Mesenchymal stem cell (in vitro differentiated cells and primary cell): Measurements from ENCODE around the gene CTDSP2.

ENCODE experiments used
- DNase-seq: peaks from one replicate; pipeline ENCODE4 v3.0.0-alpha.2; 2013
- H2AFZ ChIP-seq: one replicate; pipeline ENCODE4 v1.6.1; 2013; ENCODE audit warnings: low read depth, mild to moderate bottlenecking, control low read depth, inconsistent platforms, low read length, moderate library complexity
- H2AK5ac ChIP-seq: 2 replicates; pipeline ENCODE4 v1.6.1; 2013; ENCODE audit warnings: low read length, moderate library complexity, mild to moderate bottlenecking, inconsistent platforms; ENCODE audit not compliant: severe bottlenecking
- H2BK120ac ChIP-seq: one replicate; pipeline ENCODE4 v1.6.1; 2013; ENCODE audit warnings: low read depth, mild to moderate bottlenecking, inconsistent platforms, low read length, moderate library complexity
- H2BK12ac ChIP-seq, 2 experiments: one replicate each; pipeline ENCODE4 v1.6.1; 2013; ENCODE audit warnings: inconsistent platforms in 2 of 2, low read length in 2 of 2, mild to moderate bottlenecking in 2 of 2, moderate library complexity in 2 of 2, control low read depth in 1 of 2
- H2BK15ac ChIP-seq: one replicate; pipeline ENCODE4 v1.6.1; 2013; ENCODE audit warnings: mild to moderate bottlenecking, low read depth, inconsistent platforms; ENCODE audit not compliant: poor library complexity, severe bottlenecking
- H2BK5ac ChIP-seq: 2 replicates; pipeline ENCODE4 v1.6.1; 2013; ENCODE audit warnings: low read depth, mild to moderate bottlenecking, low read length, control low read depth, inconsistent platforms; ENCODE audit not compliant: poor library complexity, severe bottlenecking
- H3K14ac ChIP-seq, 2 experiments: one replicate each; pipeline ENCODE4 v1.6.1; 2013; ENCODE audit warnings: inconsistent platforms in 2 of 2, low read length in 2 of 2, control low read depth in 1 of 2, mild to moderate bottlenecking in 1 of 2, moderate library complexity in 1 of 2
- H3K18ac ChIP-seq, 2 experiments: one replicate each; pipeline ENCODE4 v1.6.1; 2013; ENCODE audit warnings: inconsistent platforms in 2 of 2, low read length in 2 of 2, control low read depth in 1 of 2, low read depth in 1 of 2, mild to moderate bottlenecking in 1 of 2
- H3K23ac ChIP-seq, 2 experiments: one replicate each; pipeline ENCODE4 v1.6.1; 2013; ENCODE audit warnings: inconsistent platforms in 2 of 2, low read length in 2 of 2, mild to moderate bottlenecking in 2 of 2, moderate library complexity in 2 of 2, control low read depth in 1 of 2
- H3K27ac ChIP-seq: 2 replicates; pipeline ENCODE4 v1.5.1; 2013; ENCODE audit warnings: mild to moderate bottlenecking, moderate library complexity, low read length, control low read depth, inconsistent platforms; ENCODE audit not compliant: poor library complexity, severe bottlenecking
- H3K27me3 ChIP-seq, 2 experiments: 2 replicates each; pipeline versions ENCODE4 v1.6.1 to v1.7.0; 2013; ENCODE audit warnings: low read length in 2 of 2, mild to moderate bottlenecking in 2 of 2, moderate library complexity in 2 of 2, control low read depth in 1 of 2, inconsistent platforms in 1 of 2; ENCODE audit not compliant: control insufficient read depth in 1 of 2, insufficient read depth in 1 of 2
- H3K36me3 ChIP-seq, 2 experiments: 2 replicates each; pipeline versions ENCODE4 v1.6.1 to v1.7.0; 2013; ENCODE audit warnings: low read length in 2 of 2, control low read depth in 1 of 2, inconsistent platforms in 1 of 2, low read depth in 1 of 2, mild to moderate bottlenecking in 1 of 2; ENCODE audit not compliant: insufficient read depth in 2 of 2, control insufficient read depth in 1 of 2
- H3K4ac ChIP-seq, 2 experiments: one replicate each; pipeline ENCODE4 v1.6.1; 2013; ENCODE audit warnings: inconsistent platforms in 2 of 2, low read length in 2 of 2, mild to moderate bottlenecking in 2 of 2, moderate library complexity in 2 of 2, control low read depth in 1 of 2, low read depth in 1 of 2
- H3K4me1 ChIP-seq: 2 replicates; pipeline ENCODE4 v1.6.1; 2013; ENCODE audit warnings: low read depth, low read length, control low read depth; ENCODE audit not compliant: control insufficient read depth, insufficient read depth
- H3K4me2 ChIP-seq: 2 replicates; pipeline ENCODE4 v1.6.1; 2013; ENCODE audit warnings: low read length, mild to moderate bottlenecking, inconsistent platforms; ENCODE audit not compliant: poor library complexity, severe bottlenecking
- H3K4me3 ChIP-seq, 2 experiments: 2 replicates each; pipeline versions ENCODE4 v1.5.1 to v1.7.0; 2013; ENCODE audit warnings: low read length in 2 of 2, mild to moderate bottlenecking in 2 of 2, control low read depth in 1 of 2, low read depth in 1 of 2; ENCODE audit not compliant: insufficient read depth in 1 of 2
- H3K79me1 ChIP-seq: replicated peaks from 2 replicates; pipeline ENCODE4 v1.6.1; 2013; ENCODE audit warnings: mild to moderate bottlenecking, control low read depth, low read length, inconsistent platforms; ENCODE audit not compliant: poor library complexity, severe bottlenecking
- H3K9ac ChIP-seq: 2 replicates; pipeline ENCODE4 v1.7.0; 2013; ENCODE audit warnings: mild to moderate bottlenecking, low read length, moderate library complexity
- H3K9me3 ChIP-seq: 2 replicates; pipeline ENCODE4 v1.7.0; 2013; ENCODE audit warnings: mild to moderate bottlenecking, low read length; ENCODE audit not compliant: control insufficient read depth
- H4K8ac ChIP-seq: one replicate; pipeline ENCODE4 v1.6.1; 2013; ENCODE audit warnings: inconsistent platforms, mild to moderate bottlenecking, low read length, moderate library complexity
- H4K91ac ChIP-seq: one replicate; pipeline ENCODE4 v1.6.1; 2013; ENCODE audit warnings: mild to moderate bottlenecking, low read length, inconsistent platforms
- WGBS: methylation state at CpG from one replicate; pipeline ENCODE4 v1.1.7; 2013; ENCODE audit warnings: mixed read lengths; 5-methylcytosine and 5-hydroxymethylcytosine counted together

Gene CTDSP2

DNA sequence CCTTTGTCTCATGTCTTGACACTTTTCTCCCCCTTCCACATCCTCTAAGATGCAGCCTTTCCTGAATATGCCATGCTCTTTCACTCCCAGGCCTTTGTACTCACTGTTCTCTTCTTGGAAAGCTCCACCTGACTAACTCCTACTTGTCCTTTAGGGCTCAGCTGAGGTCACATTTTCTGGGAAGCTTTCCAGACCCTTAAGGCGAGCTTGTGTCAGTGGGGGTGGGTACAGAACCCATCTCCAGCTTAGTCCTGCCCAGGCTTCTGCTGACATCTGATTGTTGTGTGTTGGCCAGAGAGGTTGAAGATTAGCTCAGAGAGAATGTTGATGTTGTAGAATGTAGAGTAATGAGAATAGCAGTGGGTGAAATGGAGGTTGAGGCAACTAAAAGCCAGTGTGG, 66.8 kb downstream of the CTDSP2 start:
- H3K18ac ChIP-seq, result no peak overlapping the region
- no peak overlapping the region for H3K27ac ChIP-seq
- peaks cover 10 to 46% of the 10 kb centered on the region in 2 experiments for H3K36me3 ChIP-seq
- no peak overlapping the region for H2BK12ac ChIP-seq
- H3K9ac ChIP-seq, result no peak overlapping the region
- H3K79me1 ChIP-seq, result peaks cover 11% of the 10 kb centered on the region
- H2BK120ac ChIP-seq, result no peak overlapping the region
- no peak overlapping the region for H4K8ac ChIP-seq
- 82% methylated on average over 1 of the region's 1 CpG for WGBS
- H3K14ac ChIP-seq, result no peak overlapping the region
- no peak overlapping the region for H2BK15ac ChIP-seq
- no peak overlapping the region for H2AK5ac ChIP-seq
- H3K27me3 ChIP-seq, result no peaks in the 10 kb centered on the region
- H2AFZ ChIP-seq, result no peak overlapping the region
- H3K4me2 ChIP-seq, result no peak overlapping the region
- DNase-seq, result no peak
- H3K4me3 ChIP-seq, result no peak overlapping the region
- no peak overlapping the region for H3K4ac ChIP-seq
- H3K4me1 ChIP-seq, result no peaks in the 10 kb centered on the region
- H3K9me3 ChIP-seq, result no peaks in the 10 kb centered on the region
- no peak overlapping the region for H2BK5ac ChIP-seq
- H4K91ac ChIP-seq, result no peak overlapping the region
- no peak overlapping the region for H3K23ac ChIP-seq

DNA sequence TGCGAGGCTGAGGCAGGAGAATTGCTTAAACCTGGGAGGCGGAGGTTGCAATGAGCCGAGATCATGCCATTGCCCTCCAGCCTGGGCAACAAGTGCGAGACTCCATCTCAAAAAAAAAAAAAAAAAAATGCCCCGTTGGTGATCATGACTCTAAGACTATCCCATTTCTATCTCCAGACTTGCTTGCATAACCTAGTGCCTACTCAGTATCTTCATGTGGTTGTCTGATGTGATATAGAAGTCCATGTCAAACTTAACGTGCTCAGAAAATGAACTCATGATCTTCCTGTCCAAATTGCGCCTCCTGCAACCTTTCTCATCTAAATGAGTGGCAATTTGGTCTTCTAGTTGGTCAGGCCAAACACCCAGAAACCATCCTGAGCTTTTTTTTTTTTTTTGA, 68.6 kb downstream of the CTDSP2 start:
- Histone ChIP-seq H3K4ac (no peak overlapping the region), H2BK15ac (no peak overlapping the region), H4K8ac (no peak overlapping the region), H2BK5ac (no peak overlapping the region), H3K36me3 (peaks cover 10 to 44% of the 10 kb centered on the region in 2 experiments), H3K4me1 (peaks cover 4% of the 10 kb centered on the region), H3K14ac (no peak overlapping the region), H3K4me3 (no peak overlapping the region), H2AFZ (no peak overlapping the region), H3K27me3 (no peaks in the 10 kb centered on the region), H3K23ac (no peak overlapping the region), H4K91ac (no peak overlapping the region), H3K79me1 (peaks cover 7% of the 10 kb centered on the region), H3K18ac (no peak overlapping the region), H3K27ac (no peak overlapping the region), H2BK120ac (no peak overlapping the region), H2BK12ac (no peak overlapping the region), H3K9me3 (no peaks in the 10 kb centered on the region), H3K9ac (no peak overlapping the region), H3K4me2 (no peak overlapping the region), H2AK5ac (no peak overlapping the region)
- DNase-seq, result no peak
- 100% methylated on average over 5 of the region's 7 CpGs for WGBS

DNA sequence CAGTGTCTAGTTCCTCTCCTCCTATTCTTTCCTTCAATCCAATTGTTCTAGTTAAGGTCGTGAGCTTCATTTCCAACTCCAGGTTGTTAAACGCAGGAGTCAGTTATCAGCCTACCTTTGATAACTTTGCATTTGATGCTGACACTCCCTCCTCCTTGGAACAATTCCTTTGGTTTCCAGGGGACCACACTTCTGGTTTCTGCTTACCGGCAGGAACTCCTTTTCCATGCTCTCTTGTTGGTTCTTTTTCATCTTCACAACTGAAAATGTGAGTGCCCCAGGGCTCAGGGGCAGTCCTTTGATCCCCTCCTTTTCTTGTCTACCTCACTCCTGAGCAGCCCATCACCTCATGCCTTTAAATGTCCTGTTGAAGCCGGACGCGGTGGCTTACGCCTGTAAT, 69.2 kb downstream of the CTDSP2 start:
- Histone ChIP-seq H3K4ac (no peak overlapping the region), H3K4me3 (no peak overlapping the region), H3K14ac (no peak overlapping the region), H3K4me2 (no peak overlapping the region), H3K27ac (no peak overlapping the region), H3K36me3 (peaks cover 10 to 44% of the 10 kb centered on the region in 2 experiments), H2BK120ac (no peak overlapping the region), H2BK12ac (no peak overlapping the region), H3K4me1 (peaks cover 4% of the 10 kb centered on the region), H3K27me3 (no peaks in the 10 kb centered on the region), H3K9me3 (no peaks in the 10 kb centered on the region), H4K8ac (no peak overlapping the region), H3K79me1 (peaks cover 5% of the 10 kb centered on the region), H4K91ac (no peak overlapping the region), H2AK5ac (no peak overlapping the region), H3K18ac (no peak overlapping the region), H2BK15ac (no peak overlapping the region), H3K9ac (no peak overlapping the region), H3K23ac (no peak overlapping the region), H2BK5ac (no peak overlapping the region), H2AFZ (no peak overlapping the region)
- no peak for DNase-seq
- WGBS, result 97% methylated on average over 4 of the region's 7 CpGs

DNA sequence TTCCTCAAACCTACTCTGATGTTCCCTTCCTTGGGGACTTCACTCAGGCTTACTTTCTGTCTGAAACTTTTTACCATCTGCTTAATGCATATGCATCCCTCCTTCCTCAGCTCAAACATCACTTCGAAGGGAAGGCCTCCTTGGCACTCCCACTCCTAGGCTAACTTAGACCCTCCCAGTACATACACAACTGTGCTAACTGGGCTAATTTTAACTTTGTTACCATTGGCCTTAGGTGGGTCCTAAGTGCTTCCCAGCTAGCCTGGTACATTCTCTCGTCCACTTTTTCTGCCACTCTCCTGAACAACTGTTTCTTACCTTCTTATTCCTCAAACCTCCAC, 70.3 kb downstream of the CTDSP2 start:
- peaks cover 6% of the 10 kb centered on the region for H3K4me1 ChIP-seq
- no peaks in the 10 kb centered on the region for H3K9me3 ChIP-seq
- no peak overlapping the region for H2BK120ac ChIP-seq
- DNase-seq, result no peak
- H3K27me3 ChIP-seq, result no peaks in the 10 kb centered on the region
- WGBS, result 83% methylated on average over 2 of the region's 2 CpGs
- no peak overlapping the region for H2BK15ac ChIP-seq
- H3K9ac ChIP-seq, result no peak overlapping the region
- H2AFZ ChIP-seq, result no peak overlapping the region
- H3K4ac ChIP-seq, result no peak overlapping the region
- no peak overlapping the region for H2AK5ac ChIP-seq
- no peak overlapping the region for H3K23ac ChIP-seq
- no peak overlapping the region for H4K8ac ChIP-seq
- no peak overlapping the region for H3K18ac ChIP-seq
- H2BK12ac ChIP-seq, result no peak overlapping the region
- peaks cover 10 to 41% of the 10 kb centered on the region in 2 experiments for H3K36me3 ChIP-seq
- no peak overlapping the region for H3K27ac ChIP-seq
- H3K4me2 ChIP-seq, result no peak overlapping the region
- no peak overlapping the region for H3K14ac ChIP-seq
- no peak overlapping the region for H4K91ac ChIP-seq
- H2BK5ac ChIP-seq, result no peak overlapping the region
- no peak overlapping the region for H3K4me3 ChIP-seq
- H3K79me1 ChIP-seq, result peaks cover 5% of the 10 kb centered on the region
